ENCODE measurements around the gene SCN10A.

DNA sequence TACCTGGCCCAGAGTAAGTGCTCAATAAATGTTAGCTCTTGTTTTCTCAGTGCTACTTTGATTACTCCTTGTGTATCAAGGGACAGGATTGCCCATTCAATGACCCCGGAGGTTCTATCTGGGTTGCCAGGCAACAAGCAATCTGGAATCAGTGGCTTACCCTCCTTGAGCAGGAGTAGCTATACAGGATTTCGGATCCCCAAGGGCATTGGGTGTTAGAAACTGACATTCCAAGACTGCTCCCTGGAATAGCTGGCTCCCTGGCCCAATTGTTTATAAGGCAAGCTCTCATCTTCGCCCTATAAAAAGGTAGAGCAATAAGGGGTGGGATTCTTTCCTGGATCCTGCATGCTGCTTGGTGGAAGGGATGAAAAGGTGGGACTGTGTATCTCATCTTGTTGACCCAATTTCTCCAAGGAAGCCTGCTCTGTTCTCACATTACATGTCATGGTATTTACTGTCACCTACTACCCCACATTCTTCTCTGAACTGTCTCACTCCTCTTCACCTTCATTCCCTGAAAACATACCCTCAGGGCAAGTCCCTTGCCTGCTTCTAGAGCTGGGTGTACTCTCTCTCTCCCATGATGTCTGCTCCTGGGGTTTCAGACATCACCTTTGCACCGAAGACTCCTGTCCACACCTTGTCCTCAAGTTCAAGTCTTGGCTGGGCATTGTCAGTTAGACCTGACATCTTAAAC is 26.4 kb upstream of the SCN10A start:
- TF ChIP-seq CTCF (IDR thresholded peaks at IDR 0.05) (no peak), POLR2A (IDR thresholded peaks at IDR 0.05) (no peak), POLR2AphosphoS5 (IDR thresholded peaks at IDR 0.05) (no peak)
